GM12874 (cell line): ENCODE measurements around the gene EIF4G3.

Experiments used
- CTCF ChIP-seq: IDR thresholded peaks from 2 replicates; pipeline ENCODE4 v1.5.1; 2011; ENCODE audit warnings: low read depth, mild to moderate bottlenecking, control low read depth, low read length, moderate library complexity; ENCODE audit not compliant: insufficient read depth

The EIF4G3 gene

GRCh38 chr1:20893931-20894330 lies 282.8 kb downstream of the EIF4G3 start:
- no peak for TF ChIP-seq CTCF

GRCh38 chr1:20891091-20891490 lies 285.6 kb downstream of the EIF4G3 start:
- TF ChIP-seq CTCF = no peak

- TF ChIP-seq CTCF = no peak
Measured at GRCh38 chr1:20887246-20887645, 289.5 kb downstream of the EIF4G3 start.

- TF ChIP-seq CTCF = no peak
Measured at GRCh38 chr1:20885121-20885520, 291.6 kb downstream of the EIF4G3 start.

- no peak for TF ChIP-seq CTCF
Measured at GRCh38 chr1:20884513-20884912, 292.2 kb downstream of the EIF4G3 start.

- no peak for TF ChIP-seq CTCF
Measured at GRCh38 chr1:20883766-20884165, 292.9 kb downstream of the EIF4G3 start.

GRCh38 chr1:20882837-20883236 lies 293.9 kb downstream of the EIF4G3 start:
- TF ChIP-seq CTCF = no peak

- TF ChIP-seq CTCF = no peak
Measured at GRCh38 chr1:20878799-20879198, 297.9 kb downstream of the EIF4G3 start.
